SK-N-MC (cell line): ENCODE results near the gene TMEM150A.

Experiments used
- EZH2 ChIP-seq: fragments of 200-600 bp; sonication (generic); IDR thresholded peaks from one replicate; pipeline ENCODE4 v1.6.1; 2017; ENCODE audit warnings: antibody characterized with exemption
- POLR2AphosphoS5 ChIP-seq: IDR thresholded peaks from 2 replicates; pipeline ENCODE4 v1.6.1; 2012; ENCODE audit warnings: mild to moderate bottlenecking, low read depth, low read length, borderline replicate concordance

GRCh38 chr2:85589181-85589580 lies 13.3 kb downstream of the TMEM150A start:
- TF ChIP-seq POLR2AphosphoS5: no peak
- TF ChIP-seq EZH2: no peak
